ENCODE data around the gene CLEC5A.

GRCh38 chr7:141990011-141990725 is 43.4 kb upstream of the CLEC5A start:
- TF ChIP-seq CTCF (IDR thresholded peaks at IDR 0.05; ENCODE audit: insufficient read depth, low read length): no peak
- peak; percentile 54; the same call in 1 of the 2 replicates for TF ChIP-seq SPI1 (IDR thresholded peaks at IDR 0.05; ENCODE audit: borderline replicate concordance, low read depth)
- no peak for TF ChIP-seq POLR2AphosphoS5 (IDR thresholded peaks at IDR 0.05; ENCODE audit: low read depth)

All from HL-60 (cell line).